NB4 (cell line): ENCODE measurements around the gene CLMN.

Source experiments
- CTCF ChIP-seq: IDR thresholded peaks from one replicate; pipeline ENCODE4 v1.5.1; 2012; ENCODE audit warnings: low read depth, low read length
- MAX ChIP-seq: IDR thresholded peaks from 2 replicates; pipeline ENCODE4 v1.6.1; 2011; ENCODE audit warnings: low read depth, low read length
- POLR2A ChIP-seq: IDR thresholded peaks from 2 replicates; pipeline ENCODE4 v1.6.1; 2011; ENCODE audit warnings: mild to moderate bottlenecking; ENCODE audit not compliant: insufficient read length; ENCODE audit errors: extremely low read depth

DNA sequence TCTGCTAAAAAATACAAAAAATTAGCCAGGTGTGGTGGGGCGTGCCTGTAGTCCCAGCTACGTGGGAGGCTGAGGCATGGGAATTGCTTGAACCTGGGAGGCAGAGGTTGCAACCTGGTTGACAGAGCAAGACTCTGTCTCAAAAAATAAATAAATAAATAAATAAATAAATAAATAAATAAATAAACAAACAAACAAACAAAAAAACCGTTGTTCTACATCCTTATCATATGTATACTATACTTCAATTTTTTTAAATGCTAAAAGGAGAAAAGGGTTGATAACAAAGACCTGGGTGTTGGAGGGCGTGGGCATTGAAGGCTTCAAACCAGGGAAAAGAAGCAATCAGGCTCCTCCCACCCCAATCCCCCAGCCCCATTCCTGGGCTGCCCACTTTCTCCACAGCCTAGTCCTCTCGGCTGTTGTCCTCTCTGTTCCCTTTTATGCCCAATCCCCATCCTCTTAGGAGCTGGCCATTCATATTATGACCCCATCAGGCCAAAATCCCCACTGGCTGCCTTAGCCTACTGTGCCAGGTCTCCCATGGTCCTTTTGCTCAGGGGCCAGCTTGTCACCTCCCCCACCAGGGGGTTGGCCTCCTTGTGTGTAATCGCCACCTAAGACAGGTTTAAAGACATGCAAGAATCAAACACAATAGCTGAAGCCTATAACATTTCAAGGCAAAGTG, 30.2 kb downstream of the CLMN start:
- no peak for TF ChIP-seq POLR2A
- TF ChIP-seq CTCF: no peak
- no peak for TF ChIP-seq MAX
